GM13976 (cell line): ENCODE data around the gene ARFGEF2.

Source experiments
- DNase-seq: peaks from one replicate; pipeline ENCODE4 v3.0.0; 2012; ENCODE audit warnings: low spot score
- CTCF ChIP-seq: IDR thresholded peaks from 2 replicates; pipeline ENCODE4 v1.5.1; 2012; ENCODE audit warnings: borderline replicate concordance, mild to moderate bottlenecking; ENCODE audit not compliant: insufficient read depth; ENCODE audit errors: extremely low read depth, missing control alignments, control extremely low read depth
- in situ Hi-C: fragments of 300-500 bp; cut with MboI; formaldehyde crosslinking; loops from one replicate; pipeline ENCODE4 v1.12.0; 2022; ENCODE audit warnings: low sequenced_read_pairs, mixed read lengths, inconsistent platforms; ENCODE audit not compliant: unreplicated experiment

The ARFGEF2 gene

GRCh38 chr20:48941467-48941866 lies 20.0 kb downstream of the ARFGEF2 start:
- in situ Hi-C loops = no loop called here
- no peak for TF ChIP-seq CTCF

DNA sequence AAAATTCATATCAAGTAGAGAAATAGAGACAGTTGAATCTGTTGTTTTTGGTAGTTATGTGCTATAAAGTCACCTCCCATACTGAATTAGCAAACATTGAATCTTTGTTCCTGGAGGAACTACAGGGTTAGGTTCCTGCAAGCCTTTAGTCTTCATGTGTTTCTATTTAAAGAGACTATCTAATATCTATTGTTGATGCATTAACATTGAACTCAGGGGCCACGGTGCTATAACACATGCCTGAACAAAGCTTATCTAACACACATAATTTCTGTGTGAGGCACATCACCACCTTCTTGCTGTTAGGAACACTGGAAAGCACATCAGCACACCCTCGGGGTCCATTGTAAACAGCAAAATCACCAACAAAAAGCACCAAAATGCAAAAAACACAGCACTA lies 21.2 kb downstream of the ARFGEF2 start:
- TF ChIP-seq CTCF = no peak
- in situ Hi-C loops = no loop called here
- DNase-seq = no peak

More at GRCh38 chr20:48941467-48941866, 20.0 kb downstream of the ARFGEF2 start:
- no peak for DNase-seq

DNA sequence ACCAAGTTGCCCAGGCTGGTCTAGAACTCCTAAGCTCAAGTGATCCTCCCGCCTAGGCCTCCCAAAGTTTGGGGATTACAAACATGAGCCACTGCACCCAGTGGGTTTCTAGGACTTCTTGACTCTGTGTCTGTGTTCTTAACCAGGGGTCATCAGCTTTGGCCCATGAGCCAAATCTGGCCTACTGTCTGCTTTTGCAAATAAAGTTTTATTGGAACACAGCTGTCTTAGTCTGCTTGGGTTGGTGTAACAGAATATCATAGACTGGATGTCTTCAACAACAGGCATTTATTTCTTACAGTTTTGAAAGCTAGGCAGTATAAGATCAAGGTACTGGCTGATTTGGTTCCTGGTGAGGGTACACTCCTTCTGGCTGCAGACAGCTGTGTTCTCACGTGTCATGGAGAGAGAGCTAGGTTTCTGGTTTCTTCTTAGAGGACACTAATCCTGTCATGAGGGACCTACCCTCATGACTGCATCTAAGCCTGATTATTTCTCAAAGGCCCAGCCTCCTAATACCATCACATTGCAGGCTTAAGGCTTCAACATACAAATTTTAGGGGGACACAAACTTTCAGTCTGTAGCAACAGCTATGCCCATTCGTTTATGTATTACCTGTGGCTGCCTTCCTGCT lies 23.3 kb downstream of the ARFGEF2 start:
- TF ChIP-seq CTCF = no peak
- in situ Hi-C loops = no loop called here
- no peak for DNase-seq

GRCh38 chr20:48945840-48946514 lies 24.5 kb downstream of the ARFGEF2 start:
- in situ Hi-C loops = no loop called here
- DNase-seq = no peak
- TF ChIP-seq CTCF = no peak

GRCh38 chr20:48948612-48949011 lies 27.1 kb downstream of the ARFGEF2 start:
- DNase-seq = no peak
- no peak for TF ChIP-seq CTCF
- in situ Hi-C loops = no loop called here

DNA sequence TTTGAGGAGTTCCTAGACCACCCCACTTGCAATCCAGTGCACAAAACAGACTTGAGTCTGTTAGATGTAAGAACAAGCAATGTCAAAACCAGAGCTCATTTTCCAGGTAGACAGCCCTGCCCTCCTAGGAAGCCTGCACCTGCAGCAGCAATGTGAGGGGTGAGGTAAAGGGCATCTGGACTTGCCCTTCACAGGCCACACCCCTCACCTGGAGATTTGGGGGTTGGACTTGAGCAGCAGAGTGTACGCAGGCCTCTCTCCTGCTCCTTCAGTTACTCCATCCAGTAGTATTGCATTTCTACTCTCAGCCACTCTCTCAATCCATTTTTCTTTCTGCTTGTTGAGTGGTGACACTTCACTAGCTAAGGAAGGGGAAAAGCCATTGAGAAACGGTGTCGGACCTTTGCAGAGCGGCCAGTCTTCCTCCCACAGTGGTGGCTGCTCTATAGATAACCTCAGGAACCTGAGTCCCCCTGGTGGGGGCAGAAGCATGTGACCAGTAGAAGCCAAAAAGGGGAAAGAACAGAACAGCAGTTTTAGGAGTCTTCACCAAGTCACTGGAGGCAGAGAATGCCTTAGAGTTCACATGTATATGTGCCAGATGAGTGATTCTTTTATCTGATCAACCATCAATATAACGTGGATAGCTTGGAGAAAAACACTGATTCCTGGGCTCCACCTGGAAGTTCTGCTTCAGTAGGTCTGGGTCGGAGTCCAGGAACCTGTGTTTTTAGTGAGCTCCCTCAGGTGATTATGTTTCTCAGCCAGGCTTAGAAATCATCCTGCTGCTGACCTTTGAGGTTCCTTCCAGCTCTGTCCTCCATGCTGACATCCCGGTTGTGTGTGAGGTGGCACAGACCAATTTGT lies 28.0 kb downstream of the ARFGEF2 start:
- in situ Hi-C loops = no loop called here
- DNase-seq = no peak
- TF ChIP-seq CTCF = no peak
